ENCODE data around the gene LCN15.

DNA sequence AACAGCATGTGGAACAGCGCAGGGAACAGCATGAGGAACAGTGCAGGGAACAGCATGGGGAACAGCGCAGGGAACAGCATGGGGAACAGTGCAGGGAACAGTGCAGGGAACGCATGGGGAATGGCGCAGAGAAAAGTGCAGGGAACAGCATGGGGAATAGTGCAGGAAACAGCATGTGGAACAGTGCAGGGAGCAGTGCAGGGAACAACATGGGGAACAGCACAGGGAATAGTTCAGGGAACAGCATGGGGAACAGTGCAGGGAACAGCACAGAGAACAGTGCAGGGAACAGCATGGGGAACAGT lies 8.2 kb downstream of the LCN15 start:
- TF ChIP-seq CTCF (IDR thresholded peaks at IDR 0.05): no peak
- no peak for TF ChIP-seq EP300 (IDR thresholded peaks at IDR 0.05)
- TF ChIP-seq POLR2A (IDR thresholded peaks at IDR 0.05): no peak
- no peak for TF ChIP-seq POLR2AphosphoS5 (IDR thresholded peaks at IDR 0.05)

Measured in gastroesophageal sphincter (tissue), 3 donors.